Mesendoderm (in vitro differentiated cells): ENCODE results near the gene CA10.

Experiments used
- DNase-seq: peaks from one replicate; pipeline ENCODE4 v3.0.0; 2013
- H2AK5ac ChIP-seq: 2 replicates; pipeline ENCODE4 v1.6.1; 2013; ENCODE audit warnings: low read length, inconsistent platforms
- H2BK120ac ChIP-seq: 2 replicates; pipeline ENCODE4 v1.6.1; 2013; ENCODE audit warnings: low read depth, mild to moderate bottlenecking, low read length, moderate library complexity, mixed read lengths
- H2BK15ac ChIP-seq: replicated peaks from 2 replicates; pipeline ENCODE4 v1.6.1; 2013; ENCODE audit warnings: low read depth, mild to moderate bottlenecking, moderate library complexity
- H2BK5ac ChIP-seq: 2 replicates; pipeline ENCODE4 v1.6.1; 2013; ENCODE audit warnings: low read length, inconsistent platforms
- H3K18ac ChIP-seq: 2 replicates; pipeline ENCODE4 v1.6.1; 2013; ENCODE audit warnings: mild to moderate bottlenecking, low read length, mixed read lengths
- H3K23ac ChIP-seq: one replicate; pipeline ENCODE4 v1.6.1; 2013; ENCODE audit warnings: low read length
- H3K27ac ChIP-seq: 2 replicates; pipeline ENCODE4 v1.5.1; 2013; ENCODE audit warnings: low read depth, mild to moderate bottlenecking, inconsistent platforms, low read length, moderate library complexity
- H3K27me3 ChIP-seq: 2 replicates; pipeline ENCODE4 v1.6.1; 2013; ENCODE audit warnings: low read length, control low read depth, mild to moderate bottlenecking, inconsistent platforms; ENCODE audit not compliant: insufficient read depth, poor library complexity
- H3K36me3 ChIP-seq: 2 replicates; pipeline ENCODE4 v1.6.1; 2013; ENCODE audit warnings: low read length, inconsistent platforms; ENCODE audit not compliant: control insufficient read depth, insufficient read depth
- H3K4ac ChIP-seq: one replicate; pipeline ENCODE4 v1.6.1; 2013; ENCODE audit warnings: low read depth, mild to moderate bottlenecking, low read length, moderate library complexity
- H3K4me1 ChIP-seq: 2 replicates; pipeline ENCODE4 v1.6.1; 2013; ENCODE audit warnings: low read depth, low read length, inconsistent platforms; ENCODE audit not compliant: control insufficient read depth
- H3K4me2 ChIP-seq: 2 replicates; pipeline ENCODE4 v1.6.1; 2013; ENCODE audit warnings: low read length
- H3K4me3 ChIP-seq: 2 replicates; pipeline ENCODE4 v1.5.1; 2013; ENCODE audit warnings: mild to moderate bottlenecking, low read length
- H3K56ac ChIP-seq: one replicate; pipeline ENCODE4 v1.6.1; 2013; ENCODE audit warnings: low read length
- H3K79me1 ChIP-seq: 2 replicates; pipeline ENCODE4 v1.6.1; 2013; ENCODE audit warnings: low read length, inconsistent platforms
- H3K79me2 ChIP-seq: 2 replicates; pipeline ENCODE4 v1.6.1; 2013; ENCODE audit warnings: mild to moderate bottlenecking, low read length; ENCODE audit not compliant: control insufficient read depth, insufficient read depth
- H3K9ac ChIP-seq: 2 replicates; pipeline ENCODE4 v1.6.1; 2013; ENCODE audit warnings: low read length, inconsistent platforms
- H4K5ac ChIP-seq: one replicate; pipeline ENCODE4 v1.6.1; 2013; ENCODE audit warnings: low read length
- H4K8ac ChIP-seq: one replicate; pipeline ENCODE4 v1.6.1; 2013; ENCODE audit warnings: low read depth, mild to moderate bottlenecking, control low read depth, low read length, moderate library complexity
- WGBS: extraction: QIAGEN DNeasy Blood & Tissue Kit; methylation state at CpG from one replicate; pipeline ENCODE4 v1.1.7; 2013; ENCODE audit warnings: low lambda C conversion rate, missing lambda C conversion rate; ENCODE audit not compliant: insufficient coverage; ENCODE audit errors: extremely low coverage; 5-methylcytosine and 5-hydroxymethylcytosine counted together

Gene CA10

DNA sequence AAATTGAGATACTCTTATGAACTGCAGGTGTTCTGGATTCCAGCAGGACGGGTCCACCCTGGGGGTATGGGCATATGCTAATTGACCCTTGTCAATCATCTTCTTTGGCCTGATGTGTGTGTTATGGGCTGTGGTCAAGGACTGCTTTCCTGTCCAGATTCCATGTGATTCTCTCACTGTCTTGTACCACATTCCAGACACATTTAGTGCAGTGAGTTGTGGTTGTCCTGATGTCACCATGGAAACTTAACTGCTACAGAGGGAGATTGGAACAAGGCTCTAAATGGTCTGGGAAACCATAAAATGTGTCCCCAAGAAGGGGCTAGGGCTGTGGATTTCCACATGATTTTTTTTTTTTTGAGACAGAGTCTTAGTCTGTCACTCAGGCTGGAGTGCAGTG, 530.7 kb downstream of the CA10 start:
- no peak overlapping the region for H4K8ac ChIP-seq
- no peak overlapping the region for H3K23ac ChIP-seq
- no peak overlapping the region for H3K18ac ChIP-seq
- no peak overlapping the region for H2AK5ac ChIP-seq
- H3K27me3 ChIP-seq: no peaks in the 10 kb centered on the region
- DNase-seq: no peak
- no CpG with 5 or more reads among the region's 1 CpG for WGBS
- H4K5ac ChIP-seq: no peak overlapping the region
- H3K27ac ChIP-seq: no peak overlapping the region
- no peaks in the 10 kb centered on the region for H3K79me1 ChIP-seq
- no peak overlapping the region for H2BK5ac ChIP-seq
- no peak overlapping the region for H3K56ac ChIP-seq
- H2BK15ac ChIP-seq: no peak overlapping the region
- no peaks in the 10 kb centered on the region for H3K36me3 ChIP-seq
- no peak overlapping the region for H3K4me3 ChIP-seq
- H3K4me2 ChIP-seq: no peak overlapping the region
- no peaks in the 10 kb centered on the region for H3K79me2 ChIP-seq
- H3K4me1 ChIP-seq: no peaks in the 10 kb centered on the region
- H3K9ac ChIP-seq: no peak overlapping the region
- H3K4ac ChIP-seq: no peak overlapping the region
- no peak overlapping the region for H2BK120ac ChIP-seq

DNA sequence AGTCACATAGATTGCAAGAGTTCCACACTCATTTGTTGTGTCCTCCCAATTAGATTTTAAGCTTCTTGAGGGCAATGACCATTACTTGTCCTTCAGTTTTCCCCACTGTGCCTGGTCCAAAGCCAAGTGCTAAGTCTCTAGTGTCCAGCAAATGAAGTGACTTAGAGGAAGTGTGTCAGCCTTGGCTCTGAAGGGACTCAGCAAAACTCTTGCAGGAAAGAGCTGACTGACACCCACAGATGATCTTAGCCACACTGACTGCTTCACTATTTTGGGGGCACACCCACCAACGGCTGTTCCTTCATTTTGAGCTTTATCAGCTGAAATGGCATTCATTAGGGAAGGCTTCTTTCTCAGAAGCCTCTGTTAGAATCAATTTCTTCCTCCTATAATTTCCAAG, 540.0 kb downstream of the CA10 start:
- Histone ChIP-seq H3K4ac (no peak overlapping the region), H2AK5ac (no peak overlapping the region), H3K56ac (no peak overlapping the region), H3K79me1 (no peaks in the 10 kb centered on the region), H3K27ac (no peak overlapping the region), H2BK120ac (no peak overlapping the region), H2BK5ac (no peak overlapping the region), H3K36me3 (no peaks in the 10 kb centered on the region), H3K9ac (no peak overlapping the region), H3K4me3 (no peak overlapping the region), H4K8ac (no peak overlapping the region), H3K27me3 (no peaks in the 10 kb centered on the region), H4K5ac (no peak overlapping the region), H3K4me1 (no peaks in the 10 kb centered on the region), H3K23ac (no peak overlapping the region), H3K4me2 (no peak overlapping the region), H3K18ac (no peak overlapping the region), H2BK15ac (no peak overlapping the region), H3K79me2 (no peaks in the 10 kb centered on the region)
- DNase-seq: no peak
- no CpG with 5 or more reads among the region's 1 CpG for WGBS

DNA sequence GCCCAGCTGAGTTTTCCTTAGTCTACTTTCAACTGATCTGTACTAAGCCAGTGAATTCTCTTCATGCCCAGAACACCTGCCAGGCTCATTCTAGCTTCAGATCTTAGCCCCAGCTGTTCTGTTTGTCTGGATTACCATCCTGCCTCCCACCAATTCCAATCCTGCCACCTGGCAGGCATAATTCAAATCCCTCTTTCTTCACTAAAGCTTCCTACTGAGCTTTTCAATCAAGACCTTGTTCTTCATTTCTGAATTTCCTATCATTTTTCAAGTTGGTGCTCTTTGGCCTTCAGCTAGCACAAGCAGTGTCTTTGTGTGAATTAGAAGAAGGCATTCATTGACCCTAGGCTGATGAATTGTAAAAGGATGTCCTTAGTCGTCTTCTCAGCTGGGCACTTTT, 540.5 kb downstream of the CA10 start:
- Histone ChIP-seq H3K4ac (no peak overlapping the region), H4K8ac (no peak overlapping the region), H3K4me3 (no peak overlapping the region), H3K9ac (no peak overlapping the region), H2BK15ac (no peak overlapping the region), H3K18ac (no peak overlapping the region), H2AK5ac (no peak overlapping the region), H3K36me3 (no peaks in the 10 kb centered on the region), H3K23ac (no peak overlapping the region), H3K27ac (no peak overlapping the region), H3K27me3 (no peaks in the 10 kb centered on the region), H3K56ac (no peak overlapping the region), H3K79me1 (no peaks in the 10 kb centered on the region), H3K4me1 (no peaks in the 10 kb centered on the region), H3K79me2 (no peaks in the 10 kb centered on the region), H3K4me2 (no peak overlapping the region), H4K5ac (no peak overlapping the region), H2BK5ac (no peak overlapping the region), H2BK120ac (no peak overlapping the region)
- WGBS: no CpG with 5 or more reads among the region's 1 CpG
- DNase-seq: no peak

DNA sequence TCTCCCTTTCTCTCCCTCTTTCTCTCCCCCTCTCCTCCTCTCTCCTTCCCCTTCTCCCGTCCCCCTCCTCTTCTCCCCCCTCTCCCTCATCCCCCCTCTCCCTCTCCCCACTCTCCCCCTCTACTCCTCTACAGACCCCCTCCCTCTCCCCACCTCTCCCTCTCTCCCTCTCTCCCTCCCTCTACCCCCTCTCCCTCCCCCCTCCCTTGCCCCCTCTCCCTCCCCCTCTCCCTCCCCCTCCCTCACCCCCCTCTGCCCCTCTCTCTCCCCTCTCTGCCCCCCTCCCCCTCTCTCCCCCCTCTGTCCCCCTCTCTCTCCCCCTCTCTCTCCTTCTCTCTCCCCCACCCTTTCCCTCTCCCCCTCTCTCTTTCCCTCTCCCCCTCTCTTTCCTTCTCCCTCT, 545.3 kb downstream of the CA10 start:
- no peak overlapping the region for H3K4me2 ChIP-seq
- no peak overlapping the region for H2BK120ac ChIP-seq
- no peak overlapping the region for H2BK5ac ChIP-seq
- H3K79me2 ChIP-seq: no peaks in the 10 kb centered on the region
- no peak overlapping the region for H3K23ac ChIP-seq
- no peak overlapping the region for H2BK15ac ChIP-seq
- no peaks in the 10 kb centered on the region for H3K79me1 ChIP-seq
- no peaks in the 10 kb centered on the region for H3K4me1 ChIP-seq
- H3K27ac ChIP-seq: no peak overlapping the region
- H4K8ac ChIP-seq: no peak overlapping the region
- no peak for DNase-seq
- H3K56ac ChIP-seq: no peak overlapping the region
- no peak overlapping the region for H3K9ac ChIP-seq
- no peaks in the 10 kb centered on the region for H3K36me3 ChIP-seq
- H2AK5ac ChIP-seq: no peak overlapping the region
- no peak overlapping the region for H3K4me3 ChIP-seq
- no peak overlapping the region for H4K5ac ChIP-seq
- H3K27me3 ChIP-seq: no peaks in the 10 kb centered on the region
- WGBS: no CpG with 5 or more reads among the region's 1 CpG
- no peak overlapping the region for H3K18ac ChIP-seq
- no peak overlapping the region for H3K4ac ChIP-seq

DNA sequence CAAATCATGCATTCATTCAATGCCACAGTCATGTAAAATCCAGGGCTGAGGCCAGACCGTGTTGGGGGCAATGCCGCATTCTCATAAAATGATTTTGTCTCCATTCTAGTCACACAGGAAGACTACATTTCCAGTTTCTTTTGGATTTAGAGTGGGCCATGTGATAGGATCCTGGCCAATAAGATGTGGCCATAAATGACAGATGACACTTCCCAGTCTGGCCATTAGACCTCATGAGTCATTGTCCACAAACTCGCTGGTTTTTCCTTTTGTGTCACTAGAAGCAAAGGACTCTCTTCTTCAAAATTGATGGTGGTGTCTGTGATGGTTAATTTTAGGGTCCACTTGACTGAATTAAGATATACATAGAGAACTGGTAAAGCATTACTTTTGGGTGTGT, 545.8 kb downstream of the CA10 start:
- H3K27me3 ChIP-seq: no peaks in the 10 kb centered on the region
- H3K4me2 ChIP-seq: no peak overlapping the region
- H3K4me3 ChIP-seq: no peak overlapping the region
- H2BK15ac ChIP-seq: no peak overlapping the region
- no peak overlapping the region for H3K18ac ChIP-seq
- no CpG with 5 or more reads among the region's 3 CpGs for WGBS
- H3K36me3 ChIP-seq: no peaks in the 10 kb centered on the region
- no peak overlapping the region for H4K5ac ChIP-seq
- no peak overlapping the region for H2BK120ac ChIP-seq
- no peak overlapping the region for H2AK5ac ChIP-seq
- no peak overlapping the region for H3K27ac ChIP-seq
- no peak overlapping the region for H2BK5ac ChIP-seq
- no peak overlapping the region for H3K4ac ChIP-seq
- no peaks in the 10 kb centered on the region for H3K79me2 ChIP-seq
- no peak overlapping the region for H4K8ac ChIP-seq
- H3K56ac ChIP-seq: no peak overlapping the region
- H3K79me1 ChIP-seq: no peaks in the 10 kb centered on the region
- H3K4me1 ChIP-seq: no peaks in the 10 kb centered on the region
- no peak overlapping the region for H3K9ac ChIP-seq
- no peak overlapping the region for H3K23ac ChIP-seq
- no peak for DNase-seq

DNA sequence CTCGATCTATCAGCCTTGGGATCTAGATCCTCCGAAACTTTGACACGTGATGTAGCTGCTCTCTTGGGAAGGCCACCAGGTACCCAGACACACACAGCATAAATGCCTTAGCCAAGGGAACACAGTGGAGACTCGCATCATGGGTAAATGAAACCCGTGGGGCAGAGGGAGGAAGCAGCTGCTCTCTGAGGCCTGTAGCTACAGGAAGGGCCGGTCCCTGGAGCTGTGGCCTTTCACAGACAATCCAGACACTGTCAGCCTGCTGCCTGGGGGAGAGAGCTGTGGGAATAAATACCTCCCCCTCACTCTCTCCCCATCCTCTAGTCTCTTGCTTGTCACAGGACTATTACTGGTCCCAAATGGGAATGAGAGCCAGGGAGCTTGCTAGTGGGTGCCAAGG, 546.9 kb downstream of the CA10 start:
- H3K27me3 ChIP-seq: no peaks in the 10 kb centered on the region
- H2BK15ac ChIP-seq: no peak overlapping the region
- H3K4me2 ChIP-seq: no peak overlapping the region
- no peaks in the 10 kb centered on the region for H3K36me3 ChIP-seq
- no peak overlapping the region for H4K8ac ChIP-seq
- WGBS: no CpG with 5 or more reads among the region's 6 CpGs
- no peak overlapping the region for H3K23ac ChIP-seq
- no peak for DNase-seq
- H2BK120ac ChIP-seq: no peak overlapping the region
- H3K4me1 ChIP-seq: no peaks in the 10 kb centered on the region
- no peak overlapping the region for H3K4ac ChIP-seq
- H3K79me1 ChIP-seq: no peaks in the 10 kb centered on the region
- no peak overlapping the region for H3K18ac ChIP-seq
- H3K56ac ChIP-seq: no peak overlapping the region
- no peak overlapping the region for H3K4me3 ChIP-seq
- no peak overlapping the region for H2AK5ac ChIP-seq
- no peak overlapping the region for H2BK5ac ChIP-seq
- H3K27ac ChIP-seq: no peak overlapping the region
- H3K79me2 ChIP-seq: no peaks in the 10 kb centered on the region
- no peak overlapping the region for H3K9ac ChIP-seq
- H4K5ac ChIP-seq: no peak overlapping the region
